ENCODE measurements around the gene SEMA3E. TPM values are rescaled to one million over a fixed set of nuclear protein-coding genes. Genes with fewer than 3 reads are reported as not detected.

Gene SEMA3E
- total and polyA plus RNA-seq, 7 donors: 0.04 to 0.46 (median 0.27) TPM

DNA sequence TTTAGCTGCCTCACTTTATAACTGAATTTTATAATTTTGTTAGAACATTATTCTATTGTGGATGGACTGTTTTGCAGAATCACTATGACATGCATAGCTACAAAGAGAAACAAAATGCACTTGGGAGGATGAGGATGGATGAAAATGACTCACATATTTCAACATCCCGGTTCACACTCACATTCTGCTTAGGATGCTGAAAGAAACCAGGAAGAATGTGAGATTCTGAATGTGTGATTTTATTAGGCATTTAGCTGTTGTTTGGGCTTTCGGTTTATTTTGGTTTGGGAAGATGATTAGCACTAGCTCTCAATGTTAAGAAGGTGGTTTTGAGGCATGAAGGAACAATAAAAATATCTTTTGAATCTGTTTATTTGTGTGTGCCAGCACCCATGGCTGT is 235.5 kb downstream of the SEMA3E start:
- DNase-seq (no peak), ATAC-seq (no peak)
- Histone ChIP-seq H3K27me3 (ENCODE audit: insufficient read depth in 3 of 3, low read length in 2 of 3) (no peaks in the 10 kb centered on the region), H3K36me3 (ENCODE audit: insufficient read depth in 1 of 2, low read depth in 1 of 2) (no peaks in the 10 kb centered on the region), H3K9me3 (no peaks in the 10 kb centered on the region), H3K4me1 (no peaks in the 10 kb centered on the region), H3K4me3 (no peak overlapping the region), H3K27ac (no peak overlapping the region)
- intact Hi-C loops (cut with DNase I): loop anchor here (10.0 kb wide), 1 partner anchor 241 kb away; no protein-coding TSS in a partner anchor
- 51 to 58% (median 53%) methylated on average over 2 of the region's 2 CpGs for WGBS, 3 donors
- no peak for TF ChIP-seq CTCF (IDR thresholded peaks at IDR 0.05)

DNA sequence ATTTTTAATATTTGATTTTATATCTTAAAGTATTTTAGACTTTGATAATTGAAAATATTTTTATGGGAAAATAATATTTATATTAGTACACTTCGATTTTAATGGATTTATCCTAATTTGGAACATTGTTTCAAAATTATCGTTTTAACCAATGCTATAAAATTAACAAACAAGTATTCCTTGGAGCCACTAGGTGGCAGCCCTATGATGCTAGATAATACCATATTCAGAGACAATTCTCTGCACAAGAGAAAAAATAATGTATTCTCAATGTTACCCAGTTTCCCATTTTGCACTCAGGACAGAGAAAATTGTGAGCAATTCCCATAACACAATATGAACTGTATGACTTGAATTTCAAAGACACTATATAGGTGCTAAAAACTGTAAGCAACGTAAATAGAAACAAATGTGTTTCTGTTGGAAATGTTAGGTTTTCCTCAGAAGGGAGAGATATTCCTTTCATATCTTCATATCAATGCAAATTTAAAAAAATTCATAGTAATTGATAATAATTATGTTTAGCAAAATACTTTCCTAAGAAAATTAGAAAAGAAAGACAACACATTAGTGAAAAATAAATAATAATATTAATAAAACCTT is 237.8 kb downstream of the SEMA3E start:
- intact Hi-C loops (cut with DNase I): loop anchor here (10.0 kb wide), 1 partner anchor 244 kb away; no protein-coding TSS in a partner anchor
- Histone ChIP-seq H3K27me3 (ENCODE audit: insufficient read depth in 3 of 3, low read length in 2 of 3) (no peaks in the 10 kb centered on the region), H3K4me1 (no peaks in the 10 kb centered on the region), H3K36me3 (ENCODE audit: insufficient read depth in 1 of 2, low read depth in 1 of 2) (no peaks in the 10 kb centered on the region), H3K27ac (no peak overlapping the region), H3K9me3 (no peaks in the 10 kb centered on the region), H3K4me3 (no peak overlapping the region)
- no peak for DNase-seq
- no peak for ATAC-seq
- 32 to 34% (median 33%) methylated on average over 3 of the region's 3 CpGs for WGBS, 3 donors
- TF ChIP-seq CTCF (IDR thresholded peaks at IDR 0.05): peak; percentile 49

DNA sequence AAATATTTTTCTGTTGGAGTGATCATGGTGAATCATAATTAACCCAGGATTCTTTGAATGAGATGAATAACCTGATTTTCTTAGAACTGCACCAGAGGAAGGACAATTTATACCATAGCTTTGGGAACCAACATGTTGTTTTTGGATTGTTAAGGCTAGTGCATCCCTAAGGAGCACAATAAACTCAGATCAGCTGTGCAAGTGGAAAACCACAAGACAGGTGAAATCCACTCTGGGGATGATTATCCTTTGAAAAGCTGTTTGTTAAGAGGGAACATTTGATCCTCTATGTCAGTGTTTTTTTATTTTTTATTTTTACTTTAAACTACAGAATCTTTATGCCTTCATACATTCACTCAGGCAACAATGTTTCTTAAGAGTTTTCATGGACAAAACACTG is 254.2 kb downstream of the SEMA3E start:
- no peak for TF ChIP-seq CTCF (IDR thresholded peaks at IDR 0.05)
- DNase-seq: no peak
- H3K4me3 ChIP-seq: no peak overlapping the region
- H3K27ac ChIP-seq: no peak overlapping the region
- no peaks in the 10 kb centered on the region for H3K4me1 ChIP-seq
- no peaks in the 10 kb centered on the region for H3K27me3 ChIP-seq (ENCODE audit: insufficient read depth in 3 of 3, low read length in 2 of 3)
- intact Hi-C loops (cut with DNase I): no loop called here
- no peaks in the 10 kb centered on the region for H3K9me3 ChIP-seq
- no peaks in the 10 kb centered on the region for H3K36me3 ChIP-seq (ENCODE audit: insufficient read depth in 1 of 2, low read depth in 1 of 2)
- no peak for ATAC-seq

- TF ChIP-seq CTCF (IDR thresholded peaks at IDR 0.05): no peak
- intact Hi-C loops (cut with DNase I): no loop called here
- no peaks in the 10 kb centered on the region for H3K9me3 ChIP-seq
- no peaks in the 10 kb centered on the region for H3K4me1 ChIP-seq
- H3K27me3 ChIP-seq (ENCODE audit: insufficient read depth in 3 of 3, low read length in 2 of 3): no peaks in the 10 kb centered on the region
- no peak overlapping the region for H3K4me3 ChIP-seq
- no peaks in the 10 kb centered on the region for H3K36me3 ChIP-seq (ENCODE audit: insufficient read depth in 1 of 2, low read depth in 1 of 2)
- no peak overlapping the region for H3K27ac ChIP-seq
- no peak for ATAC-seq
- DNase-seq: no peak
These were observed 260.5 kb downstream of the SEMA3E start for GRCh38 chr7:83388436-83388835.

DNA sequence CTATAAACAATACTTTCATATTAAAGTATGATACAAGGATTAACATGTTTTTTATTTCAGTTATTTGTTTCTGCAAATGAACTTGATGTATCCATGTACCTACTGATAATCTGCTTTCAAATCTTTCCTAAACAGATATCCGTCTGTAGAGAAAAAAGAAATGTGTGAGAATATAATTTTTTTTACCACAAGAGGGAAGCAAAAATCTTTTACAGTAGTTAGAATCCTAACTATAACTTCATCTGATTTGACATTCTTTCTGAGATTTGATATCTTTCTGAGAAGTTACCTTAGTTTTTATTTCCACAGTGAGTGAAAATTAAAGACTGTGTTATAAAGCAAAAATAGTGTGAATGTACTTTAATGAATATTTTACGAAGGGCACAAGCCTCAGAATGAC is 282.3 kb downstream of the SEMA3E start:
- ATAC-seq (no peak), DNase-seq (no peak)
- H3K27me3 ChIP-seq (ENCODE audit: insufficient read depth in 3 of 3, low read length in 2 of 3): peaks cover 0 to 3% (median 0%) of the 10 kb centered on the region in 3 donors
- H3K4me1 ChIP-seq: no peaks in the 10 kb centered on the region
- intact Hi-C loops (cut with DNase I): no loop called here
- H3K27ac ChIP-seq: no peak overlapping the region
- no peaks in the 10 kb centered on the region for H3K9me3 ChIP-seq
- no peak overlapping the region for H3K4me3 ChIP-seq
- WGBS, 3 donors: 30 to 42% (median 38%) methylated on average over 2 of the region's 2 CpGs
- H3K36me3 ChIP-seq (ENCODE audit: insufficient read depth in 1 of 2, low read depth in 1 of 2): no peaks in the 10 kb centered on the region
- no peak for TF ChIP-seq CTCF (IDR thresholded peaks at IDR 0.05)

All from psoas muscle (tissue), 8 donors.